HS-27A (cell line): ENCODE data around the gene MCTP2.

Experiments
- DNase-seq: peaks from one replicate; pipeline ENCODE4 v3.0.0-alpha.2; 2012; ENCODE audit warnings: low read depth, missing footprints

The MCTP2 gene

DNA sequence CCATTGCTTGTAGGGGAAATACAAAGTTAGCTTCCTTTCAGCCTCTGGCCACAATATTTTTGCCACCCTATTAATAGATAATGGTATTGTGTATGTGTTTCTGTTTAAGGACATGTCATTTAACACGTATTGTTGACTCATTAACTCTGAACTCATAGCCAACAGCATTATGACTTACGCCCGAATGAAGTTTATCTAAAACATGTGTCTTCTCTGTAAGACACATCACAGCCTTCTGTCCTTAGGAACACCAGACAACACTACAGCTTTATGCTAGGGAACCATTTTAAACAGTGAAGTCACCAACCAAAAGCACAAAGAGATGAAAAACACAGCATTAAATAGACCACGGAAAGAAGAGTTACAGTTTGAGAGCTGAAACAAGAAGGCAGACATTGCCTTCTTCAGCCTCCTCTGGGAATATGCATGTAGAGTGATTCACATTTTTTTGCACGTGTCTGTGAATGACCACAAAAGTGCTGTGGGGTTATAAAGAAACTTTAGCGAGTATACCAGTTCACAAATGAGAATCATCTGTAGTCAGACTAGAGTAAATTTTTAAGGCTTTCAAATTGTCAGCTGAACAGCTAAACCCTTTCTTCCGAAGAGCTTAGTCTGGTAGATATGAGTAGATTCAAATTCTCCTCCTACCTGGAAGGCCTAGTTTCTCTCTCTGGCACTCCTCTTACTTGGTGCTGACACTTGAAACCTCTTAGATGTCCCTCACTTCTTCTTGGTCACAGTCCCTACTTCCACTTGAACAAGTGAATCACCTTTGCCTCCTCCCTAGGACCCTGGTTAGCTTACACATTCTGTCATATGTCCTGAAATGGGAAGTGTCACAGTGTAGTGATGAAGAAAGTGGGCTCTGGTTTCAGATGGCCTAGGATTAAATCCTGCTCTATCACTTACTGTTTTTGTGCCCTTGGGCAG, 32.2 kb downstream of the MCTP2 start:
- DNase-seq: no peak

- DNase-seq: no peak
These were observed 33.6 kb downstream of the MCTP2 start for GRCh38 chr15:94265009-94265408.

GRCh38 chr15:94265982-94266381, 34.6 kb downstream of the MCTP2 start:
- DNase-seq: no peak

DNA sequence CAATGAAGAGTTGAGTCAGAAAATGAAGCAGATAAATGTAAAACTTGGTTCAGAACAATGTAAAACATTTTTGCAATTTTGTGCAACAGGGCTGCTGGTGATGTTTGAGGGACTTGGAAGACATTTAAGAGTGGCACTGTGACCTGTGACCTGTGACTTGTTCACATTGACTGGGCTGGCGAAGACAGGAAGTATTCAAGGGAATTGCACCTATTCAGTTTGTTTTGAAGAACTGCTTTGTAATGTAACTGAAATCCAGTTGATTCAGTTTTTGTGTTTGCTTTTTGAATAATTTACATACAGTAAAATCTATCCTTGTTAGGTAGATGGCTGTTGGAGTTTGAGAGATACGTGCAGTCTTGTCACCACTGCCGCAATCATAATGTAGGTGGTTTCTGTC, 35.4 kb downstream of the MCTP2 start:
- no peak for DNase-seq

DNA sequence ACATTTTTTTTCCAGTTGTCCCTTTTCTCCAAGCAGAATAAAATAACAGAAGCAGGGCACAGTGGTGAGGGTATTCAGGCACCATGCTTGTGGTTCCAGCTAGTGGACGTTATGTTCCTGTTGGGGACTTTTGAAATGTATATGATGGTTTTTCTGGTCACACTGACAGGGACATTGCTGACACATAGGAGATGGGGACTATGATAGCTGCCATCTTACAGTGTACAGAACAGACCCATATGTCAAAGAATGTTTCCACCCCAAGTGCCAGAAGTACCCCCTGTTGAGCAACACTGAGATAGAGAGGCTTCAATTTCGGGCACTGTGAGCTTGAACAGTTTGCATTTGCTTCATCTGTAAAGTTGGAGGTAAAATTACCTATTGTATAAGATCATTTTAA, 38.6 kb downstream of the MCTP2 start:
- no peak for DNase-seq

- no peak for DNase-seq
These were observed 39.2 kb downstream of the MCTP2 start for GRCh38 chr15:94270570-94270969.

DNA sequence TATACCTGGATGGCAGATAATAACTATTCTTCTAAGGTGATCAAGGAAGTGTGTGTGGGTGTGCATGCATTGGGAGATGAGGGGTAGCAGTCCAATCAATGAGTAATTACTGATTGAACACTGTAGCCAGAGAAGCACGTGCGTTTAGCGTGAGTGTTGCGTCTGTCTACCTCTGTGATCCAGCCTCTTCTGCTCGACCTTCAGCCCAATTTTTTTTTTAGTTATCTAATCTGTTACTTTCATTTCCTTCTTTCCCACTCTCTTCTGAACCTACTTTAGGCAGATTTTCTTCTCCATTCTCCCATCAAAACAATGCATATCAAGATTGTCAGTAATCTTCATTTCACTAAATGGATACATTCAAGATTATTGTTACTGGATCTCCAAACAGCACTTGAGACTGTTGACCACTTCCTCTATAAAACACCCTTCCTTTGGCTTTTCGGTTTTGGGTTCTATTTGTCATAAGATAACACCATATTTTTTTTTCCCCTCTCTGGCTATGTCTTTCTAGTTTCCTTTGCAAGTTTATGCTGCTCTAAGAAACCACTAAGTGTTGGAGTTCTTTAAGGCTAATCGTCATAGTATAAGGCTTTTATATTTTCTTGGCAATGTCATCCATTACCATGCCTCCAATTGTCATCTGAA, 41.0 kb downstream of the MCTP2 start:
- no peak for DNase-seq

- no peak for DNase-seq
These were observed 42.5 kb downstream of the MCTP2 start for GRCh38 chr15:94273826-94274225.

DNA sequence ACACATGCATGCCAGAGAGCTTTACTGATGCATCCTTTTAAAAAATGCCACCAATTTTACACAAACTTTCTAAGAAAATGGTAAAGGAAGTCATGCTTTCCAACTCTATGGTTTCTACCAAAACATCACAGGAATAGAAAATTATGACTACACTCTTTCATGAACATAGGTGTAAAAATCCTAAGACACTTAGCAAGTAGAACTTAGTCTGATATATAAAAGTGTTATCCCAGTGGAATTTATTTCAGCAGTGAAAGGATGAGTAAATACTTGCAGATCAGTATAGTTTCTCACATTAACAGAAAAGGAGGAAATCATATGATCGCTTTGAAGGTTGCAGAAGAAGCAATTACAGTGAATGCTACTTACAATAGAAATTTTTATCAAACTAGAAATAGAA, 43.4 kb downstream of the MCTP2 start:
- DNase-seq: no peak

DNA sequence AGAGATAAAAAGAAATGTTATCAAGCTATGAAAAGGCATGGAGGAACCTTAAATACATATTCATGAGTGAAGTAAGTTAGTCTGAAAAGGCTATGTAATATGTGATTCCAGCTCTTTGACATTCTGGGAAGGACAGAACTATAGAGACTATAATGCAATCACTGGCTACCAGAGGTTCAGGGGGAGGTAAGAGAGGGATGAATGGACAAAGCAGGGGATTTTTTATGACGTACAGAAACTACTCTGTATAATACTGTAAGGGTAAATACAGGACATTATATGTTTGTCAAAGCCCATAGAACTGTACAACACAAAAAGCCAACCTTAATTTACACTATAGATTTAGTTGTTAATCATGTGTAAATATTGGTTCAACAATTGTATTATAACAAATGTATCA, 46.1 kb downstream of the MCTP2 start:
- no peak for DNase-seq

- DNase-seq: no peak
These were observed 48.4 kb downstream of the MCTP2 start for GRCh38 chr15:94279736-94280135.

- DNase-seq: no peak
These were observed 48.9 kb downstream of the MCTP2 start for GRCh38 chr15:94280301-94280700.

- no peak for DNase-seq
These were observed 51.2 kb downstream of the MCTP2 start for GRCh38 chr15:94282269-94283250.

DNA sequence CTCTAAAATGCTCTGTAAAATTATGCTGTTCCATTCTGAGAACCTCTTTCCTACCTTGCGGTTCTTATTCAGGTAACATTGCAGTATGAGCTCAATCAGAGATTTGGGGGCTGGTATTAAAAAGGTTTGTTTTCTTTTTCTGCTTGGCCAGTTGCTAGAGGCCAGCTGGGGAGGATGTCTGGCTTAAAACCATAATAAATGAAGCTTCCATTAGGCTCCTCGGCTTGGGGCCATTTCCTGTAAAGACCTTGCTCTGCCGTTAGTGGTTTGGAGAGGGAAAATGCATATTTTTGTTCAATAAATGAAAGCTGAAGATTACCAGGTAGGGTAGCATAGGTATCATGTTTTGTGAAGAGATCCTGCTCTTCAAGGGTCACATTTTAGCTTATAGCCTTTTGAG, 55.2 kb downstream of the MCTP2 start:
- DNase-seq: no peak

GRCh38 chr15:94287794-94288246, 56.5 kb downstream of the MCTP2 start:
- DNase-seq: no peak

GRCh38 chr15:94290730-94291129, 59.4 kb downstream of the MCTP2 start:
- DNase-seq: no peak

- DNase-seq: no peak
These were observed 62.3 kb downstream of the MCTP2 start for GRCh38 chr15:94293411-94294402.

DNA sequence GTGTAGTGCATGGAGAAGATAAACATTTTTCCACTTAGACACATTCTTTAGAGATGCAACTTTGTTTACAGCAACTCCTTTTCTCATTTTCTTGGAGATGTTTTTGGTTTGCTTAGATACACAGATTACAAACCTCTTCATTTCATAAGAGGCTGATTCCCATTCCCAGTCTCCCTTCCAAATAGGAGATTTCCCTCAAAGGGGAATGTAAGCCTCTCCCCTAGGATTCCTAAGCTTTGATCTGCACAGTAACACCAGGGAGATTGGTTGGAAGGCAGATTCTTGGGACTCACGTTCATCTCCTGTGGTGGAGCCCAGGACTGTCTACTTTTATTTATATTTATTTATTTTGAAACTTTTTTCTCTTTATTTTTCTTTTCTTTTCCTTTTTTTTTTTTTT, 63.2 kb downstream of the MCTP2 start:
- DNase-seq: no peak

DNA sequence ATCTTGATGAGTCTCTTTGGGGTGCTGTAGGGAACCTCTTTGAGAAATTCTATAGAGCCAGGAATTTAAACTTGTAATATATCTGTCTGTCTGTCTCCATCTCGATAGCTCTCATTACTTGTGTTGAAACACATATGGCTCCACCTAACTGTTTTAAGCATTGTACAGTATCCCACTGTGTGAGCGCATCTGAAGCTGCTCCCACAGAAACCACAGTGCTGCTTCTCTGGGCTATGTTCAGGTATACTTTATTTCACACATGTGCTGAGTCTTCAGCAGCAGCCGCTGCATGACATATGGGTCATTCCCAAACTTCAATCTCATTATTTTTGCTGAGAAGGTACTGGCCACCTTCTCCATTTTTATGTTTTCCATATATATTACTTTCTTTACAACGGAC, 63.9 kb downstream of the MCTP2 start:
- DNase-seq: no peak

GRCh38 chr15:94296717-94297116, 65.4 kb downstream of the MCTP2 start:
- DNase-seq: no peak

DNA sequence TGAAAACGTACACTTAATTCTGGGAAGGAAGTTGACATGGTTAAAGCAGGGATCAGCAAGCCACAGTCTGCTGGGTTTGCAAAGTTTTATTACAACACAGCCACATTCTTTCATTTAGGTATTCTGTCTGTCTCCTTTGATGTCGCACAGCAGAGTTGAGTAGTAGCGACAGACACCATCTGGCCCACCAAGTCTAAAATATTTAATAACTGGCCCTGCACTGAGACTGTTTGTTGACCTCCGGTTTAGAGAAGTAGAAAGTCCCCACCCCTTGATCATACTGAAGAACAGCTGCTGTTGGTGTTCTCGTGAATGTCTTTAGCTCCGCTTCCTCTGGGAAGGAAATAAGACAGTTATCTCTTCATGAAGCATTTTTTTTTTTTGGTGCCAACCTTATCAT, 66.2 kb downstream of the MCTP2 start:
- no peak for DNase-seq
